Fibroblast of skin of abdomen (primary cell): ENCODE measurements around the gene HARS1.
"Not testable (repeated sequence)": the region's sequence is repeated elsewhere in the genome, so short reads cannot be mapped to it uniquely, and the experiment has no call there.

ENCODE experiments used
- DNase-seq: peaks from one replicate; pipeline ENCODE4 v3.0.0-alpha.2; 2013

HARS1 gene

DNA sequence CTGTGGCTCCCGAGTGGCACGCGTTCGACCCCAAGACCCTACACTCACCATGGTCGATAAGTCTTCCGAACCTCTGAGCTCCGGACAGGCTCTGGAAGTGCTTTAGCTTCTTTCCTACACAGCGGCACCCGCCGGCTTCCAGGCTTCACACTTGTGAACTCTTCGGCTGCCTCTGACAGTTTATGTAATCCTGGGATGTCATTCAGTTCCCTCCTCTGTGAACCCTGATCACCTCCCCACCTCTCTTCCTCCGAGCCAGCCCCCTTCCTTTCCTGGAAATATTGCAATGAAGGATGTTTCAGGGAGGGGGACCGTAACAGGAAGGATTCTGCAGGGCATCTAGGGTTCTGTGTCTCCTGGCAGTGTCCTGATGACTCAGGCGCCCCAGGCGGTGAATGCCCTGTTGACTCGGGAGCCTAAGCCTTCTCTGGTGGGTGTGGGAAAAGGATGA lies 58.1 kb downstream of the HARS1 start, which contains the start of gene CD14:
TSS of gene CD14 (minus strand) at position 155 of the 451 bp plus-strand sequence. CDS start at position 51, 104 bp downstream.
- DNase-seq: no peak

DNA sequence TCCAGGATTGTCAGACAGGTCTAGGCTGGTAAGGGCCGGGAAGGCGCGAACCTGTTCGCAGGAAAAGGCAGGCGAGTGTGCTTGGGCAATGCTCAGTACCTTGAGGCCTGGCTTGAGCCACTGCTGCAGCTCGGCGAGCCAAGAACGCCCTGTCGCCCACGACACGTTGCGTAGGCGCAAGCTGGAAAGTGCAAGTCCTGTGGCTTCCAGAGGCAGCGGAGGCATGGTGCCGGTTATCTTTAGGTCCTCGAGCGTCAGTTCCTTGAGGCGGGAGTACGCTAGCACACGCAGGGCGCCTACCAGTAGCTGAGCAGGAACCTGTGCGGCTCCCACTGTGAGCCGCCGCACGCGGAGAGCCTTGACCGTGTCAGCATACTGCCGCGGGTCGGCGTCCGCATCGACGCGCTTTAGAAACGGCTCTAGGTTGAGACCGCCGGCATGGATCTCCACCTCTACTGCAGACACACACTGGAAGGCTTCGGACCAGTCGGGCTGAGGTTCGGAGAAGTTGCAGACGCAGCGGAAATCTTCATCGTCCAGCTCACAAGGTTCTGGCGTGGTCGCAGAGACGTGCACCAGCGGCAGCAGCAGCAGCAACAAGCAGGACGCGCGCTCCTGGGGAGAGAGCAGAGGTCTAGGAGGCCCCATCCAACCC lies 58.7 kb downstream of the HARS1 start:
- peak; percentile 27 for DNase-seq

DNA sequence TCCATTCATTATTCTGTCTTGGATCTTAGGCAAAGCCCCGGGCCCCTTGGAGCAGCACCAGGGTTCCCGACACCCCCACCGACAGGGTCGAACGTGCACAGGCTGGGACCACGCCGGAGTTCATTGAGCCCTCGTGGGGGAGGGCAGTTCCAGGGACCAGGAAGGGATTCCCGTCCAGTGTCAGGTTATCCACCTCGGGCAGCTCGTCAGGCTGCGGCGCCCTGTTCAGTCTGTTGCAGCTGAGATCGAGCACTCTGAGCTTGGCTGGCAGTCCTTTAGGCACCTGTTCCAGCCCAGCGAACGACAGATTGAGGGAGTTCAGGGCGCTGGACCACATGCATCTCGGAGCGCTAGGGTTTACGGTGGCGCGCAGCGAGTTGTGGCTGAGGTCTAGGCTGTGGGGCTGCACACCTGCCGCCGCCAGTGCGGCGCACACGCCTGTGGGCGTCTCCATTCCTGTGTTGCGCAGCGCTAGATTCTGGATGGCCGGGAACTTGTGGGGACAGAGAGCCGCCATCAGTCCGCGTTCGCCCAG lies 59.3 kb downstream of the HARS1 start:
- no peak for DNase-seq

DNA sequence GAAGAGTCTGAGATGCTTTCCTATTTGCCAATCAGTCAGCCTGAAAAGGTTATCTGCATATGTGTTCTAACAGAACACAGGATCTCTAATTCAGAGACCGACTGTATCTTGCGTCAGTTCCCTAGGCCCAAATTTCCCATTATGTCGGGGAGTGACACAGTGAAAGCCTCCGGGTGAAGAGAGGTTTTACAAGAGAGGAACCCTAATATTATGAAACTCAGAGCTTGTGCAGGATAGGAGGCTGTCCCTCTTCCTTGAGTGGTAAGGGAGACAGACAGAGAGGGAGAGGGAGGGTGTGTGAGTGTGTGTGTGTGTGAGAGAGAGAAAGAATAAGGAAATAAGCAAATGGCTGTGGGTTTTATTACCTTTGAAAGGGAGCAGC lies 60.1 kb downstream of the HARS1 start:
- DNase-seq: no peak

DNA sequence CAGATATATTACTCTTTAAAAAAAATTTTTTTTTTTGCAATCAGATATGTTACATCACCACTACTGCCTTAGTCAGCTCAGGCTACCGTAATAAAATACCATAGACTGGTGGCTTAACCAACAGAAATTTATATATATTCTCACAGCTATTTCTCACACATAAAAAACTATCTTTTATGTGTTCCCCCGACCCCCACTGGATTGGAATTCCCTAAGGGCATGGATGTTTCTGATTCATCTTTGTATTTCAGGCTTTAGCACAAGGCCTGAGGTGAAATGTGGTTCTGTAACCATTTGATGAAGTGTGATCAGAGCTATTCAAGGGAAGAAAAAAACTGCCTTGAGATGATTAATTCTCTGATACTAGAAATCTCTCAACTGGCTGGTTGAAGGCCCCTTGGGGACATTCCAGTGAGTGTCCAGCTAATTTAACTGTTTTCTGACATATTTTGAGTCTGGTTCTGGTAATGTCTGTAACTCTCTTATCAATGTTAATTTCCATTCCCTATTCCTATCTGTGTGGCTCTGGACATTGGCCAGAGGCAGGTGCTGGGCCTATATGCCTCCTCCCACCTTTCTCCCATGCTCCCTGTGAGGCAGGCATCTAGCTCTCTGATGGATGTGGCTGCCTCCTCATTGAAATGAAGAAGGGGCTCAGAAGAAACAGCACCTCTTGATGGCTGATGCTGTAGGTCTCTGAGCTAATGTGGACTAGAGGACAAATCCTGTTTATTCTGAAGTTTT lies 60.7 kb downstream of the HARS1 start:
- peak; percentile 24 for DNase-seq

DNA sequence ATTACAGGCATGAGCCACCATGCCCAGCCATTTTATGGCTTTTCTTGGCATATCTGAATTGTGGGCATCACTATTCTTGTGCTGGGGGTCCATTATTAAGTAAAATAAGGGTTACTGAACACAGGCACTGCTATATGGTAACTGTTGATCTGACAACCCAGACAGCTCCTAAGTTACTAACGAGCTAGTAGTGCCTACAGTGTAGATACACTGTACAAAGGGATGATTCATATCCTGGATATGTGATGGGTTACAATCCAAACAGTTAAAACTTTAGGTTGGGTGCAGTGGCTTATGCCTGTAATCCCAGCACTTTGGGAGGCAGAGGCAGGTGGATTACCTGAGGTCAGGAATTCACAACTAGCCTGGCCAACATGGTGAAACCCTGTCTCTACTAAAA lies 62.5 kb downstream of the HARS1 start:
- DNase-seq: no peak

DNA sequence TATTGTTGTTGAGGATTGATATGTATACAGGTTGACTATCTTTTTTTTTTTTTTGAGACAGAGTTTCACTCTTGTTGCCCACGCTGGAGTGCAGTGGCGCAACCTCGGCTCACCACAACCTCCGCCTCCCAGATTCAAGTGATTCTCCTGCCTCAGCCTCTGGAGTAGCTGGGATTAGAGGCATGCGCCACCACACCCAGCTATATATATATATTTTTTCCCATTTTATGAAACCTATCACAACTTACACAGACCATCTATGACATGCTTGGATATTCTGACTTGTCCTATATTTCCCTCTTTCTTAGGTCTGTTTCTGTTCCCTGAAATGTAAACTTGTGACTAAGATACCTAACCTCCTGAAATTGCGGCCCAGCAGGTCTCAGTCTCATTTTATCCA lies 63.2 kb downstream of the HARS1 start:
- no peak for DNase-seq

DNA sequence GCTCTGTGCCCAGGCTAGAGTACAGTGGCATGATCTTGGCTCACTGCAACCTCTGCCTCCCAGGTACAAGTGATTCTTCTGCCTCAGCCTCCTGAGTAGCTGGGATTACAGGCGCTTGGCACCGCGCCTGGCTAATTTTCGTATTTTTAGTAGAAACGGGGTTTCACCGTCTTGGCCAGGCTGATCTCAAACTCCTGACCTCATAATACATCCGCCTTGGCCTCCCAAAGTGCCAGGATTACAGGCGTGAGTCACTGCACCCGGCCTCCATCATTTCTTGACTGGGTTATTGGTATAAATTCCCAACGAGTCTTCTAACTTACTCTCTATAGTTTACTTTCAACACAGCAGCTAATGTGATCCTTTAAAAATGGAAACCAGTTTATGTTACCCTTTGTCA lies 66.3 kb downstream of the HARS1 start:
- DNase-seq: not testable (repeated sequence)
